ENCODE data around the gene PDGFRB.

GRCh38 chr5:150146235-150146634 is 9.4 kb downstream of the PDGFRB start:
- TF ChIP-seq CTCF (IDR thresholded peaks at IDR 0.05; ENCODE audit: low read depth, low read length) (no peak), POLR2A (IDR thresholded peaks at IDR 0.05; ENCODE audit: extremely low read depth, insufficient read length) (no peak), MYC (IDR thresholded peaks at IDR 0.05; ENCODE audit: low read depth, low read length) (no peak), MAX (IDR thresholded peaks at IDR 0.05; ENCODE audit: low read depth, low read length) (no peak)
